Endothelial cell of umbilical vein (primary cell): ENCODE results near the gene ITGA1. TPM values are rescaled to one million over a fixed set of nuclear protein-coding genes. Genes with fewer than 3 reads are reported as not detected.

Experiments used
- BruUV-seq: library from RNA; stranded (reverse); fragments of 400-500 nt; replicated peaks from 2 replicates; lab custom pipeline; 2021; lab: Mats Ljungman, UMichigan
- CTCF ChIA-PET: fragments of 300-600, 350-600 bp; sonication (Branson Sonifier 250); formaldehyde crosslinking; loops from one replicate; lab custom pipeline; 2021; ENCODE audit warnings: antibody characterized with exemption, inconsistent platforms; lab: Charles Lee
- POLR2A ChIA-PET: fragments of 300-600, 350-600 bp; sonication (Branson Sonifier 250); formaldehyde crosslinking; loops from one replicate; lab custom pipeline; 2021; ENCODE audit warnings: antibody characterized with exemption, inconsistent platforms; lab: Charles Lee
- DNase-seq: peaks from one replicate; pipeline ENCODE4 v3.0.0-alpha.2; 2011; ENCODE audit warnings: low read depth, low spot score
- FAIRE-seq: peaks from 2 replicates; lab custom pipeline; 2011; peaks lifted over from hg19 to GRCh38; lab: Jason Lieb, UNC
- H2AFZ ChIP-seq: 2 replicates; pipeline ENCODE4 v1.6.0; 2012; ENCODE audit warnings: low read depth, low read length, control low read depth, inconsistent platforms
- H3K27ac ChIP-seq: 2 replicates; pipeline ENCODE4 v1.5.1; 2011; ENCODE audit warnings: low read depth, mild to moderate bottlenecking, control low read depth, low read length, moderate library complexity; ENCODE audit not compliant: insufficient read depth
- H3K27me3 ChIP-seq, 2 experiments: 2 replicates each; pipeline versions ENCODE4 v1.6.0 to v1.6.1; 2011; ENCODE audit warnings: low read length in 2 of 2, mixed read lengths in 1 of 2; ENCODE audit not compliant: control insufficient read depth in 2 of 2, insufficient read depth in 2 of 2
- H3K36me3 ChIP-seq, 2 experiments: 2 replicates in 1 of 2; 3 replicates in 1 of 2; pipeline ENCODE4 v1.5.1; 2011; ENCODE audit warnings: low read length in 2 of 2, mild to moderate bottlenecking in 1 of 2, moderate library complexity in 1 of 2; ENCODE audit not compliant: control insufficient read depth in 2 of 2, insufficient read depth in 2 of 2; ENCODE audit errors: extremely low read depth in 1 of 2
- H3K4me1 ChIP-seq: 3 replicates; pipeline ENCODE4 v1.5.1; 2011; ENCODE audit warnings: mild to moderate bottlenecking, low read length; ENCODE audit not compliant: control insufficient read depth, insufficient read depth; ENCODE audit errors: extremely low read depth
- H3K4me2 ChIP-seq: 2 replicates; pipeline ENCODE4 v1.6.1; 2011; ENCODE audit warnings: low read length, control low read depth, mixed read lengths; ENCODE audit not compliant: insufficient read depth
- H3K4me3 ChIP-seq, 3 experiments: fragments of 200-600 bp in 1 of 3; sonication (generic), shearing (Covaris generic) in 1 of 3; replicated peaks in 1 of 3; 2 replicates each; pipeline ENCODE4 v1.5.1; 2011 to 2016; ENCODE audit warnings: control low read depth in 3 of 3, low read length in 3 of 3, mild to moderate bottlenecking in 2 of 3, inconsistent platforms in 1 of 3, low read depth in 1 of 3, moderate library complexity in 1 of 3; ENCODE audit not compliant: insufficient read depth in 1 of 3
- H3K79me2 ChIP-seq: 2 replicates; pipeline ENCODE4 v1.6.0; 2012; ENCODE audit warnings: low read length, inconsistent platforms; ENCODE audit not compliant: control insufficient read depth, insufficient read depth
- H3K9ac ChIP-seq: replicated peaks from 2 replicates; pipeline ENCODE3; 2011; ENCODE audit warnings: low read length, control low read depth; ENCODE audit not compliant: insufficient read depth; ENCODE audit errors: extremely low read depth
- H3K9me1 ChIP-seq: replicated peaks from 3 replicates; pipeline ENCODE4 v1.6.0; 2011; ENCODE audit warnings: mild to moderate bottlenecking, low read length; ENCODE audit not compliant: control insufficient read depth, insufficient read depth; ENCODE audit errors: extremely low read depth
- H3K9me3 ChIP-seq: replicated peaks from 2 replicates; pipeline ENCODE4 v1.5.1; 2012; ENCODE audit warnings: low read length, inconsistent platforms; ENCODE audit not compliant: control insufficient read depth, insufficient read depth
- H4K20me1 ChIP-seq: replicated peaks from 2 replicates; pipeline ENCODE3; 2011; ENCODE audit warnings: mild to moderate bottlenecking, low read length; ENCODE audit not compliant: control insufficient read depth, insufficient read depth; ENCODE audit errors: extremely low read depth
- CTCF ChIP-seq, 2 donors: IDR thresholded peaks; 1 replicate in 1 of 2; 2 replicates in 1 of 2; pipeline ENCODE4 v1.5.1; 2011; ENCODE audit warnings: low read length in 2 of 2, mild to moderate bottlenecking in 2 of 2, moderate library complexity in 2 of 2, control low read depth in 1 of 2, inconsistent platforms in 1 of 2, low read depth in 1 of 2; ENCODE audit not compliant: insufficient read depth in 1 of 2; ENCODE audit errors: extremely low read depth in 1 of 2
- EZH2 ChIP-seq: IDR thresholded peaks from 2 replicates; pipeline ENCODE4 v1.6.1; 2012; ENCODE audit warnings: borderline replicate concordance, low read depth, mild to moderate bottlenecking, moderate library complexity, low read length, inconsistent platforms; ENCODE audit not compliant: severe bottlenecking
- FOS ChIP-seq: IDR thresholded peaks from 2 replicates; pipeline ENCODE4 v1.6.1; 2011; ENCODE audit warnings: mild to moderate bottlenecking, low read length, moderate library complexity, borderline replicate concordance; ENCODE audit not compliant: insufficient read depth
- GATA2 ChIP-seq: IDR thresholded peaks from 2 replicates; pipeline ENCODE4 v1.7.0; 2011; ENCODE audit warnings: low read depth, mild to moderate bottlenecking, moderate library complexity, mixed read lengths, low read length; ENCODE audit not compliant: insufficient read length, insufficient read depth
- JUN ChIP-seq: IDR thresholded peaks from 2 replicates; pipeline ENCODE4 v1.6.1; 2011; ENCODE audit warnings: borderline replicate concordance, low read depth; ENCODE audit not compliant: insufficient read length, insufficient read depth
- MAX ChIP-seq: IDR thresholded peaks from 2 replicates; pipeline ENCODE4 v1.6.1; 2011; ENCODE audit not compliant: insufficient read depth, insufficient read length
- MYC ChIP-seq: IDR thresholded peaks from one replicate; pipeline ENCODE4 v1.6.1; 2011; ENCODE audit warnings: mild to moderate bottlenecking, low read depth, low read length
- POLR2A ChIP-seq: IDR thresholded peaks from 2 replicates; pipeline ENCODE4 v1.6.1; 2012; ENCODE audit warnings: low read depth, mild to moderate bottlenecking, control low read depth, low read length
- POLR2AphosphoS5 ChIP-seq: IDR thresholded peaks from 2 replicates; pipeline ENCODE4 v1.6.1; 2012; ENCODE audit warnings: low read depth, mild to moderate bottlenecking, control low read depth, low read length, moderate library complexity; ENCODE audit not compliant: insufficient read depth
- dilution Hi-C: fragments of 300-500 bp; cut with MboI; formaldehyde crosslinking; loops from one replicate; pipeline ENCODE4 v1.15.0; 2019; ENCODE audit warnings: low sequenced_read_pairs; ENCODE audit not compliant: extremely low pct_ligation_motif_present
- intact Hi-C: fragments of 100-400 bp; cut with micrococcal nuclease; formaldehyde crosslinking; loops from one replicate; pipeline ENCODE4 v1.10.0; 2022
- polyA plus RNA-seq, 4 experiments: library from polyadenylated mRNA; depleted of rRNA in 3 of 4; stranded (reverse) in 3 of 4; unstranded in 1 of 4; fragments of >200 nt; gene quantifications; 2 replicates each; pipeline versions ENCODE4 v1.2.1 to v1.2.3, GENCODE V29; 2011 to 2012; ENCODE audit warnings: missing spikeins in 1 of 4
- total RNA-seq: library from RNA; stranded (reverse); gene quantifications from 2 replicates; pipeline ENCODE4 v1.2.3, GENCODE V29; 2021

ITGA1 gene
- total and polyA plus RNA-seq, 2 donors (not counting 3 experiments of a cell fraction or from before 2014, with no cell fraction given) = 0.65 to 1.9 TPM

DNA sequence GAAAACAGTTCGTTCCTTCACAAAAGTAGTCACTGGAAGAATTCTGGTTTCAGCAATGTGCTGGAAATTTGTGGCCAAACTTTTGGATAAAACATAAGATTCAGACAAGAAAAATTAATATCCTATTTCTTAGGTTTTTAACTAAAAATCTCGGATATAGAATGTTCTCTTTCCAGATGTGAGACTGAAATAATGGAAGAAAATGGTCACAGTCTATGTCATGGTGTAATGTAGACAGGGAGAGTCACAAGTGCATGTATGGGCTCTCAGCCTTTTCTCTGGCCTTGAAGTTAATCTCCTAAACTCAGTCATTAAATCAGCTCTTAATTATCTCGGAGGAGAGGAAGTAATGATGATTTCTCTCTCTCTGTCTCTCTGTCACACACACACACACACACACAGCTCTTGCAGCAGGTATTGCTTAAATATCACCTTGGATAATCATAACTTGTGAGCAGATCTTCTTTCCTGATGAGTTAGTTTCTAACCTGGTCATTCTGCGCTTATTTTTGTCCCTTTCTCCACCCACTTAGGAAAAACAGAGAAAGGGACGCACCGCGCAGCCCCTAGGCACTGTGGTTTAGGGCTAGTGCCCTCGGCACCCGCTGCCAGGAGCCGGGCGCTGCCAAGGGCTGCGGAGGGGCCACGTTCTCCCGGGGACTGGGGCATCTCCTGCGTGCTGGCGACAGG lies 200.8 kb downstream of the ITGA1 start:
- Histone ChIP-seq H3K4me1 (peaks cover 74% of the 10 kb centered on the region), H3K9me1 (no peaks in the 10 kb centered on the region), H3K27ac (peak overlapping the region; percentile 83), H3K27me3 (no peaks in the 10 kb centered on the region), H4K20me1 (no peaks in the 10 kb centered on the region), H3K36me3 (no peaks in the 10 kb centered on the region), H3K4me3 (peak overlapping the region; percentile 56 to 80 (median 61)), H3K9ac (peak overlapping the region; percentile 76), H3K4me2 (peak overlapping the region; percentile 85), H3K79me2 (peaks cover 43% of the 10 kb centered on the region), H2AFZ (peak overlapping the region; percentile 63), H3K9me3 (no peaks in the 10 kb centered on the region)
- dilution Hi-C loops = no loop called here
- CTCF ChIA-PET = interaction anchor here (0.7 to 5.1 kb wide), 18 partner anchors 8 to 111 kb away, joined by 3 to 64 read pairs (median 5); no protein-coding TSS in a partner anchor
- FAIRE-seq (no peak), DNase-seq (peak; percentile 37)
- intact Hi-C loops = loop anchor here (1.0 to 2.0 kb wide), 5 partner anchors 40 to 81 kb away; no protein-coding TSS in a partner anchor
- TF ChIP-seq MYC (no peak), POLR2A (no peak), GATA2 (no peak), CTCF (IDR thresholded peaks at IDR 0.05; ENCODE audit: extremely low read depth in 1 of 2, insufficient read depth in 1 of 2, low read depth in 1 of 2, low read length in 2 of 2) (no peak), POLR2AphosphoS5 (no peak), EZH2 (no peak), JUN (no peak), FOS (no peak), MAX (no peak)
- POLR2A ChIA-PET = interaction anchor here (0.5 kb wide), 1 partner anchor 44 kb away, joined by 3 read pairs; no protein-coding TSS in a partner anchor
- TSS peak; percentile 30 for BruUV-seq
